Duodenal mucosa (tissue), 2 donors: ENCODE measurements around the gene KCNIP1.

Experiments used
- H3K27ac ChIP-seq: one replicate; pipeline ENCODE4 v1.7.0; 2013; ENCODE audit warnings: low read depth, low read length
- H3K27me3 ChIP-seq, 2 donors: one replicate each; pipeline ENCODE4 v1.7.0; 2013; ENCODE audit warnings: low read length in 2 of 2, control low read depth in 1 of 2; ENCODE audit not compliant: insufficient read depth in 2 of 2, control insufficient read depth in 1 of 2
- H3K36me3 ChIP-seq, 2 donors: one replicate each; pipeline ENCODE4 v1.7.0; 2013; ENCODE audit warnings: low read length in 2 of 2, control low read depth in 1 of 2; ENCODE audit not compliant: insufficient read depth in 2 of 2, control insufficient read depth in 1 of 2
- H3K4me1 ChIP-seq, 2 donors: one replicate each; pipeline ENCODE4 v1.7.0; 2013; ENCODE audit warnings: low read length in 2 of 2, control low read depth in 1 of 2; ENCODE audit not compliant: insufficient read depth in 2 of 2, control insufficient read depth in 1 of 2
- H3K4me3 ChIP-seq, 2 donors: one replicate each; pipeline ENCODE4 v1.7.0; 2013; ENCODE audit warnings: low read length in 2 of 2, low read depth in 1 of 2
- H3K9ac ChIP-seq, 2 donors: one replicate each; pipeline ENCODE4 v1.7.0; 2013; ENCODE audit warnings: low read length in 2 of 2, low read depth in 1 of 2
- H3K9me3 ChIP-seq, 2 donors: one replicate each; pipeline ENCODE4 v1.7.0; 2013; ENCODE audit warnings: low read length in 2 of 2, control low read depth in 1 of 2; ENCODE audit not compliant: control insufficient read depth in 1 of 2

KCNIP1 gene

DNA sequence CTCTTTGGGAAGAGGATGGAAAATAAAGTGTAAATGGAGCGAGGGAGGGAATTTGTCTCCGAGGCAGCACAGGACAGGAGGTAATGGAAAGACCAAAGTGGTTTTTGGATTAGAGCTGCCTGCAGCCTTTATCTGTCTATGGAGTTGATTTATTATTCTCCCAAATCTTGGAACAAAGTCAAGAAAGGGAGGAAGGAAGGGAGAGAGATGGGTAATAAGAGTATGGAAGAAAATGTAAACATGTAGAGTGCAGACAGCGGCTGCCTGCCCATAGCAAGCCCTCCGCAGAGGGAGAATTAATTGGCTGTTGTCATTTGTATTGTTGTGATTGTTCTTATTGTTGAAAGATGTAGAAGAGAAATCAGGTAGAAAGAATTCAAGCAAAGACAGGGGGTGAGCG, 15.7 kb downstream of the KCNIP1 start:
- H3K9ac ChIP-seq = no peak overlapping the region
- H3K9me3 ChIP-seq = no peaks in the 10 kb centered on the region

DNA sequence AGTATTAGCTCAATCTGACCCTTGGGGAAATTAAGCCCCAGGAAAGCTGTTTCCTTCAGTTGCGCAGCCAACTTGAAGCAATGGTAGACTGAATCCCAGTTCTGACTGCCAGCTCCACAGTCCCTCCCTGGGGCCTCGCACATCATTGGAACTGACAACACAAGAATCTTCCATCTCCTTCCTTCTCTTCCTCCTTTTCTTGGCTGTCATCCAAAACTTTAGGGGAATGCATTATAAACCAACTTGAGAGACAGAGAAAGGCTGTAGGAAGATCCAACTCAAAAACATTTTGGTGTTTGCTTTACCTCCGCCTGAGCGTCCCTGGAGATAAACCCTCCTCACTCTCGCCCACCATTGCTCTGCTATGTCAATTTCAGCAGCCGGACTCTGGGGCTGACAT, 16.6 kb downstream of the KCNIP1 start:
- no peaks in the 10 kb centered on the region for H3K36me3 ChIP-seq
- H3K27me3 ChIP-seq = no peaks in the 10 kb centered on the region
- H3K4me1 ChIP-seq = no peaks in the 10 kb centered on the region
- H3K27ac ChIP-seq = no peak overlapping the region
- no peak overlapping the region for H3K4me3 ChIP-seq
- no peak overlapping the region for H3K9ac ChIP-seq
- H3K9me3 ChIP-seq = no peaks in the 10 kb centered on the region

More for the DNA sequence above, 15.7 kb downstream of the KCNIP1 start:
- Histone ChIP-seq H3K27ac (no peak overlapping the region), H3K36me3 (no peaks in the 10 kb centered on the region), H3K4me1 (no peaks in the 10 kb centered on the region), H3K27me3 (no peaks in the 10 kb centered on the region), H3K4me3 (no peak overlapping the region)

DNA sequence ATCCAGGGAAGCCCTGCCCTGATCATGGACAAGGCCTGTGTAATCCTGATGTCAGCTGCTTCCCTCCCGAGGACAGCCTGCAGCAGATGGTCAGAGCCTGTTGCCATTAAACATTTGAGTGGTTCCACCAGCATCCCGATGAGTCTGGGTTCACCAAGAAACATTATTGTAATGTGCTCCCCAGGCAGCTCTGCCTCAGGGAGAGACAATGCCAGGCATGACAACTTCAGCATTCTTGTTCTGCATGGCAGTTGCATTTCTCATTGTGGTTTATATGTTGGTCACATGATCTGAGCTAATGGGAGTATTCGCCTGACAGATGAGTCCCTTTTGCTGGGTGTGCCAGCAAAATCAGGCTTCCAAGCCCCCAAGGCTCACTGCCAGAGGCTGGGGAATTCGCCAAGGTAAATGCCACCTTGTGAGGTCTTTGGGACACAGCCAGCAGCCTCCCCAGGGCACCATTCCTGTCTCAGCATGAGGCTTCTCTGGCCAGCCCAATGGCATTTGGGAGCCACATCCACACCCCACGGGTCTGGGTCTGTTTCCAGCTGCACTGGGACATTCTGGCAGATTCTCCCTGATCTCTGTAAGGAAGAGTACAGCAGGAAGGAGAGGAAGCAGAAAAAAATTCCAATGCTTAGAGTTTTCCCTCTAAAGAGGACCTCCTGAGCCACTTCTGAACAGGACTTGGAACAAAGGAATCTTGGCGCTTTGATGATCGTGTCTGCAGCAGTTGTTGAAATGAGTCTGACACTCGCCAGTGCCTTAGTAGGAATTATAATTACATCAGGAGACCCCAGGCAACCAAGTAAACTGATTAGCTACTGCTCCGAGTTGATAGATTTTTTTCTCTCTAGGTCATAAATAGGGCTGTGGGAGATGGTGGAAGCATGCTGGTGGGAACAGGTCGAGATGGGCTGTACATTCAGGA, 18.7 kb downstream of the KCNIP1 start:
- no peaks in the 10 kb centered on the region for H3K36me3 ChIP-seq

DNA sequence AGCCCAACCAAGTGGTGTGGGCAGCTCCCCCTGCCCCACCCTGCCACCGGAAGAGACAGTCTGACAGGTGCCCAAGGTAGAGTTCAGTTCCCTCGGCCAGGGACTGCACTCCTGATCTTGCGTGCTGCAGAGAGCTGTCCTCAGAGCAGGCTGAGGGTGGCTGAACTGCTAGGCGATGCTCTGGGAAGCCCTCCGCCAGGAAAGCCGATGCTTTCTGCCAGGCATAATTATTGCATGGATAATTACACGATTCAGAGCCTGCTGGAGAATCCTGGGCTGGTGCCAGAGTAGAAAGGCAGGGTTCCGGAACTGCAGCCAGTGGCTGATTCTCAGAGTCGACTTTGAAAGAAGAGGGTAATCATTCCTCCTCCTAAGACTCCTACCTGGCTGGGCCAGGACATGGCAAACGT, 19.3 kb downstream of the KCNIP1 start:
- H3K4me3 ChIP-seq = no peak overlapping the region
- no peaks in the 10 kb centered on the region for H3K9me3 ChIP-seq
- H3K36me3 ChIP-seq = no peaks in the 10 kb centered on the region
- H3K27ac ChIP-seq = no peak overlapping the region
- no peak overlapping the region for H3K9ac ChIP-seq
- no peaks in the 10 kb centered on the region for H3K27me3 ChIP-seq
- no peaks in the 10 kb centered on the region for H3K4me1 ChIP-seq

More for the DNA sequence above, 18.7 kb downstream of the KCNIP1 start:
- Histone ChIP-seq H3K9me3 (no peaks in the 10 kb centered on the region), H3K27ac (no peak overlapping the region), H3K4me3 (no peak overlapping the region), H3K4me1 (no peaks in the 10 kb centered on the region), H3K9ac (no peak overlapping the region), H3K27me3 (no peaks in the 10 kb centered on the region)

DNA sequence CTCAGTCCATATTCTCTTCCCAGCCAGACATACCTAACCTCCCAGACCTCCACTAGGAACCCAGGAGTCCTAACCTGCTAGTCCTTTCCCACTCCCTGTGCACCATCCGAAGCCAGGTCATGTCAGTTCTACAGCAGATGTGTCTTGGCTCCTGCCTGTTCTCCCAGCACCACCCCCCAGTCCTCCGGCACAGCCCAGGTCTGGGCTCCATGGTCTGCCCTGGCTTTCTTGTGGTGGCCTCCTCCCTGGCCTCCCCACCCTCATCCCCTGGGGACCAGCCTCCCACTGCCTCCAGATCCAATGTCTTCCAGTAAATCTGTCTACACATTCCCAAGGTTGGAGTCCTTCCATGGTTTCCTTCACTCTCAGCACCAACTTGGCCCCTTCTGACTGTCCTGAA, 20.0 kb downstream of the KCNIP1 start:
- no peaks in the 10 kb centered on the region for H3K36me3 ChIP-seq
- no peak overlapping the region for H3K4me3 ChIP-seq
- H3K27ac ChIP-seq = no peak overlapping the region
- no peaks in the 10 kb centered on the region for H3K4me1 ChIP-seq
- no peaks in the 10 kb centered on the region for H3K9me3 ChIP-seq
- no peaks in the 10 kb centered on the region for H3K27me3 ChIP-seq
- H3K9ac ChIP-seq = no peak overlapping the region

DNA sequence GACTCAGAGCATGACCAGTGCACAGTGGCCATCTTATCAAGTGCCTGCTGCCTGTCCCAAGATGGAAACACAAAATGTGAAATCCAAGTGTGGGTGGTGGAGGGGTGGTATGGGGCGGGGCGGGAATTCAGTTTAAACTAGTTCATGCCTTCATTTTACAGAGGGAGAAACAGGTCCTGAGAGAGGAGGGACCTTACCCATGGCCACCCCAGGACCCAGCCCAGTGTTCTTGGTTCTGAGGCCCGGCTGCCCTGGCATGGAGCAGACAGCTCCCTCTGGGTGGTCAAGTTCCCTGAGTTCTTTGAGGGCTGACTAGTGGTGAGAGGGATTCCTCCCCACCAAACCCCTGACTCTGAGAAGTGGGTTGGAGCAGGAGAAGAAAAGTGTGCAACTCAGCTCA, 20.8 kb downstream of the KCNIP1 start:
- H3K27ac ChIP-seq = no peak overlapping the region
- H3K9ac ChIP-seq = no peak overlapping the region
- no peaks in the 10 kb centered on the region for H3K36me3 ChIP-seq
- no peak overlapping the region for H3K4me3 ChIP-seq
- no peaks in the 10 kb centered on the region for H3K9me3 ChIP-seq
- H3K27me3 ChIP-seq = no peaks in the 10 kb centered on the region
- H3K4me1 ChIP-seq = no peaks in the 10 kb centered on the region

GRCh38 chr5:170525470-170526211, 21.8 kb downstream of the KCNIP1 start:
- H3K27me3 ChIP-seq = no peaks in the 10 kb centered on the region
- H3K36me3 ChIP-seq = no peaks in the 10 kb centered on the region
- H3K4me3 ChIP-seq = no peak overlapping the region
- no peak overlapping the region for H3K9ac ChIP-seq
- no peak overlapping the region for H3K27ac ChIP-seq
- no peaks in the 10 kb centered on the region for H3K9me3 ChIP-seq
- no peaks in the 10 kb centered on the region for H3K4me1 ChIP-seq

- no peaks in the 10 kb centered on the region for H3K4me1 ChIP-seq
- no peak overlapping the region for H3K9ac ChIP-seq
- H3K36me3 ChIP-seq = no peaks in the 10 kb centered on the region
- H3K27me3 ChIP-seq = no peaks in the 10 kb centered on the region
- H3K9me3 ChIP-seq = no peaks in the 10 kb centered on the region
- H3K27ac ChIP-seq = no peak overlapping the region
- H3K4me3 ChIP-seq = no peak overlapping the region
Observed at GRCh38 chr5:170527991-170528390, 24.2 kb downstream of the KCNIP1 start.

DNA sequence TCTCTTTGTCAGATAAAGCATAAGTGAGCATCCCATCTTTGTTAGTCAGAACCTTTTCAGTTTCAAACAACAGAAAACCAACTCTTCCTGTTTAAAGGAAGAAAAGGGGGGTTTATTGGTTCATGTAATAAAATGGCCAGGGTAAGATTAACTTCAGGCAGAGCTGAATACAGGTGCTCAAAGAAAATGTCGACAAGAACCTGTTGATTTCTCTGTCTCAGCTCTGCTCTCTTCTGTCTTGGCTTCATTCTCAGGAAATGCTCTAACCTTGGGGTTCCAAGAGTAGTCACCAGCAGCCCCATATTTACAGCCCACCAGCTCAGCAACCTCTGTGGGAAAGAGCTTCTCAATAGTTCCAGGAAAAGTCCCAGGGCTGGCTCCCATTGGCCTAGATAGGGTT, 25.2 kb downstream of the KCNIP1 start:
- no peaks in the 10 kb centered on the region for H3K36me3 ChIP-seq
- H3K4me1 ChIP-seq = no peaks in the 10 kb centered on the region
- no peaks in the 10 kb centered on the region for H3K9me3 ChIP-seq
- no peak overlapping the region for H3K9ac ChIP-seq
- H3K27me3 ChIP-seq = no peaks in the 10 kb centered on the region
- no peak overlapping the region for H3K4me3 ChIP-seq
- H3K27ac ChIP-seq = no peak overlapping the region

- Histone ChIP-seq H3K9ac (no peak overlapping the region), H3K4me3 (no peak overlapping the region), H3K36me3 (no peaks in the 10 kb centered on the region), H3K27ac (no peak overlapping the region), H3K27me3 (no peaks in the 10 kb centered on the region), H3K4me1 (no peaks in the 10 kb centered on the region), H3K9me3 (no peaks in the 10 kb centered on the region)
Observed at GRCh38 chr5:170532935-170533334, 29.1 kb downstream of the KCNIP1 start.
